ENCODE results near the gene AHCYL2. TPM values are rescaled to one million over a fixed set of nuclear protein-coding genes. Genes with fewer than 3 reads are reported as not detected.

The AHCYL2 gene
- total RNA-seq, 1 donor from 2014 or later: 15.5 TPM

DNA sequence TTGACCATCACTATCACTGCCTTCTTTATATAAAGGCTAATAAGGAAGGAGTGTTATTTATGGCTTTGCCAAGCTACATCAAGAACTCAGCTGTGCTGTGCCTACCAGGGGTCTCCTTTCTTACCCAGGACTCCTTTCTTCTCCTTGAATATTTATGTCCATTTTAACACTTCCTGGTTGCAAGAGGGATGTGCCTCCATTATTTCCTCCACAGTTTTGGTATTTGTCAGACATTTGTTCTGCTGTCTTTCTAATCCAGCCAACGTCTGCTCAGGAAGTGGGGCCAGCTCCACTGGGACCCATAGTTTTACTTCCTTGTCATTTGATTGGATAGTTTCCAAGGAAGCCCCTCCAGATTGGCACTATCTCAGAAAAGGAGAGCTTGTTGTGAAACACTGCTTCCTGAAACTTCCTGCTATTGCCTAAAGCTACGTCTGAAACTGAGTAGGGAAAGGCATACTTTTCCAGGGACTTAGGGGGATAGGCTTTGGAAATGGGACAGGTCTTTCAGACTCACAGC lies 202.8 kb downstream of the AHCYL2 start:
- Mint-ChIP-seq H3K27me3 (ENCODE audit: insufficient read depth) (no peaks in the 10 kb centered on the region), H3K4me1 (ENCODE audit: low read depth) (peaks cover 14% of the 10 kb centered on the region), H3K9me3 (no peaks in the 10 kb centered on the region), H3K4me3 (no peak overlapping the region), H3K36me3 (ENCODE audit: low read depth) (peaks cover 22% of the 10 kb centered on the region), H3K27ac (no peak overlapping the region)
- intact Hi-C loops (cut with micrococcal nuclease): no loop called here
- DNase-seq (ENCODE audit: low spot score): no peak

DNA sequence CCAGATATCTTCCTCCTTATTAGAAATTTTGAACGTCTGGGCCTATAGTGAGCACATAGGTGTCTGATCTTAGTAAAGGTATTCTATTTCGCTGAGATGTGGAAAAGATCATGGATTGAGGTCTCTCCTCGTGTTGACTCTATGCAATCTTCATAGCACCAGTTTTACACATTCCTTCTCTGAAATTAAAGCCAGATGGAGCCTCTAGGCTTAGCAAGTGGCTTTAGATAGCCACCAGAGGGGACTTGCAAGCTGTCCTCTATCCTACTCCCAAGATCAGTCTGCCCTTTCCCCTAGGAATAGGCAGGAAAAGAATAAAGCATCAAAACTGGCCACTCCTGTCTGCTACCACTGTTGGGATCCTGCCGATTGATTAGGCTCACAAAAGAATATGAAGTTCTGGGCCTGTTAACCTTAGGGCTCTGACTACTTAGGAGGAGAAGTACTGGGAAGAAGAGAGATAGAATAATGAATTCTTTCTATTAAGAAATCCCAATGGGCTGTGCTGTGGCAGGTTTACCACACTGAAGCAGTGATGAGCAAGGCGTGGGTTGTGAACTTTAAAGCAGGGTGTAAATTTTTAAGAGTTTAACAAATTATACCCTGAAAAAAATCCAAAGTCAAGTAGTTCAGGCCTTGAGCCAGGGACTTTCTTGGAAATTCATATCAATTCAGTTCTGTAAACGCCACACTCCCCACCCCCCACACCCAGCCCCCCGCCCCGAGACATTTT lies 207.2 kb downstream of the AHCYL2 start:
- no peaks in the 10 kb centered on the region for H3K27me3 Mint-ChIP-seq (ENCODE audit: insufficient read depth)
- H3K4me3 Mint-ChIP-seq: peak overlapping the region; percentile 95
- H3K9me3 Mint-ChIP-seq: no peaks in the 10 kb centered on the region

DNA sequence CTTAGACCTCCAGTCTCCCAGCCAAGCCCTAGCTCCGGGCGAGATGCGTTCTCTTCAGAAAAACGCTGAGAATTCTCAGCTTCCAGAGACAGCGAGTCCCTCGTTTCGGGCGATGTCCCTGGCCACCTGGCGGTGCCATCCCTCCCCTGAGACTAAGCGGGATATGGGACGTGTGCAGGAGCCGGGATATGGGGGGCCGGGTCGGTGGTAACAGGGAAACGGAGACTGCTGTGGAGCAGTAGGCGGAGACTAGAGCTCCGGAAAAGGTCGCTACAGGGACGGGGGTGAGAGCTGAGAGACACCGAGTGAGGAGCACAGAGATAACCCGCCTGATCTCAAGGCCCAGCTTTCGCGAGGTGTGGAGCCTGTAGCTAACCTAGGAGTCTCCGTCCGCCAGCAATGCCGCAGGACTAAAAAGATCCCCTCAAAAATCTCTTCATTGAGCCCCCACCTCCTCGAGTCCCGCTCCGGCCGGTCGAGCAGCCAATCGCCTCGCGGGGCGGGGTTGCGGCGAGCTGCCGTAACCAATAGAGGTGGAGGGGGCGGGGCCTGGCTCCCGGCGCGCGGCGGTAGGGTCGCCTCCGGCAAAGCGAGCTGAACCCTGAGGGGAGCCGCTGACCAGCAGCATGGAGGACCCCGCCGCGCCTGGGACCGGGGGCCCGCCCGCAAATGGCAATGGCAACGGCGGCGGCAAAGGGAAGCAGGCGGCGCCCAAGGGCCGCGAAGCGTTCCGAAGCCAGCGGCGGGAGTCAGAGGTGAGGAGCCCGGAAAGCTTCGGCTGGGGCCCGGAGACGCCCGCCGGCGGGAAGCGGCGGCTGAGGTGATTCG lies 209.2 kb downstream of the AHCYL2 start, which contains the start of gene STRIP2:
TSS of gene STRIP2 (plus strand) at position 586 of the 828 bp plus-strand sequence. CDS start at position 627, 41 bp downstream.
- H3K4me3 Mint-ChIP-seq: peak within 1 kb of the TSS; percentile 95
- no peaks in the 10 kb centered on the region for H3K27me3 Mint-ChIP-seq (ENCODE audit: insufficient read depth)
- peaks cover 35% of the 10 kb centered on the region for H3K4me1 Mint-ChIP-seq (ENCODE audit: low read depth)
- intact Hi-C loops (cut with micrococcal nuclease): loop anchor here (1.0 to 10.0 kb wide), 11 partner anchors 32 to 979 kb away; partner anchors contain the start of genes HILPDA, SMKR1 and TNPO3
- peak within 1 kb of the TSS; percentile 92 for H3K27ac Mint-ChIP-seq
- H3K9me3 Mint-ChIP-seq: no peaks in the 10 kb centered on the region
- H3K36me3 Mint-ChIP-seq (ENCODE audit: low read depth): peaks cover 24% of the 10 kb centered on the region
- DNase-seq (ENCODE audit: low spot score): peak; percentile 94

More for the DNA sequence above, 207.2 kb downstream of the AHCYL2 start:
- no peak for DNase-seq (ENCODE audit: low spot score)
- H3K36me3 Mint-ChIP-seq (ENCODE audit: low read depth): peaks cover 25% of the 10 kb centered on the region
- H3K27ac Mint-ChIP-seq: no peak overlapping the region
- peaks cover 34% of the 10 kb centered on the region for H3K4me1 Mint-ChIP-seq (ENCODE audit: low read depth)
- intact Hi-C loops (cut with micrococcal nuclease): loop anchor here (10.0 kb wide), 2 partner anchors 377 to 977 kb away; partner anchors contain the start of genes HILPDA and TNPO3

GRCh38 chr7:129434675-129435318 lies 210.0 kb downstream of the AHCYL2 start:
- Mint-ChIP-seq H3K4me3 (peak overlapping the region; percentile 95), H3K9me3 (no peaks in the 10 kb centered on the region), H3K4me1 (ENCODE audit: low read depth) (peaks cover 42% of the 10 kb centered on the region), H3K27me3 (ENCODE audit: insufficient read depth) (no peaks in the 10 kb centered on the region), H3K27ac (peak overlapping the region; percentile 92), H3K36me3 (ENCODE audit: low read depth) (peaks cover 28% of the 10 kb centered on the region)
- no peak for DNase-seq (ENCODE audit: low spot score)
- intact Hi-C loops (cut with micrococcal nuclease): loop anchor here (1.0 to 10.0 kb wide), 12 partner anchors 32 to 980 kb away; partner anchors contain the start of genes HILPDA, SMKR1 and TNPO3

- peaks cover 49% of the 10 kb centered on the region for H3K4me1 Mint-ChIP-seq (ENCODE audit: low read depth)
- intact Hi-C loops (cut with micrococcal nuclease): loop anchor here (1.0 to 10.0 kb wide), 5 partner anchors 59 to 981 kb away; partner anchors contain the start of genes HILPDA, SMKR1 and TNPO3
- no peak for DNase-seq (ENCODE audit: low spot score)
These were observed 210.6 kb downstream of the AHCYL2 start for GRCh38 chr7:129435414-129435829.

DNA sequence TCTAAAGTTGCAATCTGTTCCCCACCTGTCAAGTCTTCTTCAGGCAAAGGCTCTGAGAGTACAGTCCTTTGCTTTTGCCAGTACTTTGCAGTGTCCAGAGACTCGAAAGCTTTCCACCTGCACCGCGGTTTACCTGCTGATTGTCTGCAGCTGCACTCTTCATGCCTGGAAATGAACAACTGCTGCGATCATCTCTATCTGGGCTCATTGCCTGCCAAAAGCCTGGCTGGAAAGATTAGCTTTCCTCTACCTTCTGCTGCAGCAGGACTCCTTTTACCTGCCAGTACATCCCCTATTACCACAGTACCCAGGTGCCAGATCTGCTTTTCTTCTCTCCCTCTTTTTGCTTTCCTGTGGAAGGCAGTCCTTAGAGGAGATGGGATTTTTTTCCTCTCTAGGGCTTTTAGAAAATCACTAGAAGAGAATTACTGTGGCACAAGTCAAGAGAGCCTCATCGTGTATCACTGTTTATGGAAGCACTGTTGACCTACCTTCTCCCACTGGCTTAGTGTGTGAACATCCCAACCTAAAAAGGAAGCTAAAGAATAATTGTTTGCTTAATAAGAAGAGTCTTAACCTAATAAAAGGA lies 211.6 kb downstream of the AHCYL2 start:
- DNase-seq (ENCODE audit: low spot score): no peak
- no peaks in the 10 kb centered on the region for H3K9me3 Mint-ChIP-seq
- peaks cover 57% of the 10 kb centered on the region for H3K4me1 Mint-ChIP-seq (ENCODE audit: low read depth)
- H3K27ac Mint-ChIP-seq: peak overlapping the region; percentile 75
- peaks cover 41% of the 10 kb centered on the region for H3K36me3 Mint-ChIP-seq (ENCODE audit: low read depth)
- no peaks in the 10 kb centered on the region for H3K27me3 Mint-ChIP-seq (ENCODE audit: insufficient read depth)
- H3K4me3 Mint-ChIP-seq: peak overlapping the region; percentile 95
- intact Hi-C loops (cut with micrococcal nuclease): loop anchor here (10.0 kb wide), 2 partner anchors 382 to 982 kb away; partner anchors contain the start of genes HILPDA and TNPO3

More at GRCh38 chr7:129435414-129435829, 210.6 kb downstream of the AHCYL2 start:
- Mint-ChIP-seq H3K4me3 (peak overlapping the region; percentile 95), H3K27me3 (ENCODE audit: insufficient read depth) (no peaks in the 10 kb centered on the region), H3K27ac (peak overlapping the region; percentile 92), H3K9me3 (no peaks in the 10 kb centered on the region), H3K36me3 (ENCODE audit: low read depth) (peaks cover 34% of the 10 kb centered on the region)

DNA sequence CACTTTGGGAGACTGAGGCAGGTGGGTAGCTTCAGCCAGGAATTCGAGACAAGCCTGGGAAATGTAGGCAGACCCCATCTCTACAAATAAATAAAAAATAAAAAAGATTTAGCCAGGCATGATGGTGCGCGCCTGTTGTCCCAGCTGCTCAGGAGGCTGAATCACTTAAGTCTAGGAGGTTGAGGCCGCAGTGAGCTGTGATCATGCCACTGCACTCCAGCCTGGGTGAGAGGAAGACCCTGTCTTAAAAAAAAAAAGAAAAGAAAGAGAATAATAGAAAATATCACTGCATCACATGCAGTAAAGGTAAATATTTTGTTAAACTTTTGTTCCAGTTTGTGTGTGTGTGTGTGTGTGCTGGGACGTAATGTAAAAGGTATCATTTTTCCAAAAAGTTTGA lies 212.4 kb downstream of the AHCYL2 start:
- Mint-ChIP-seq H3K4me3 (peak overlapping the region; percentile 53), H3K4me1 (ENCODE audit: low read depth) (peaks cover 57% of the 10 kb centered on the region), H3K36me3 (ENCODE audit: low read depth) (peaks cover 41% of the 10 kb centered on the region), H3K9me3 (no peaks in the 10 kb centered on the region), H3K27ac (no peak overlapping the region), H3K27me3 (ENCODE audit: insufficient read depth) (no peaks in the 10 kb centered on the region)
- DNase-seq (ENCODE audit: low spot score): no peak
- intact Hi-C loops (cut with micrococcal nuclease): loop anchor here (10.0 kb wide), 2 partner anchors 382 to 982 kb away; partner anchors contain the start of genes HILPDA and TNPO3

DNA sequence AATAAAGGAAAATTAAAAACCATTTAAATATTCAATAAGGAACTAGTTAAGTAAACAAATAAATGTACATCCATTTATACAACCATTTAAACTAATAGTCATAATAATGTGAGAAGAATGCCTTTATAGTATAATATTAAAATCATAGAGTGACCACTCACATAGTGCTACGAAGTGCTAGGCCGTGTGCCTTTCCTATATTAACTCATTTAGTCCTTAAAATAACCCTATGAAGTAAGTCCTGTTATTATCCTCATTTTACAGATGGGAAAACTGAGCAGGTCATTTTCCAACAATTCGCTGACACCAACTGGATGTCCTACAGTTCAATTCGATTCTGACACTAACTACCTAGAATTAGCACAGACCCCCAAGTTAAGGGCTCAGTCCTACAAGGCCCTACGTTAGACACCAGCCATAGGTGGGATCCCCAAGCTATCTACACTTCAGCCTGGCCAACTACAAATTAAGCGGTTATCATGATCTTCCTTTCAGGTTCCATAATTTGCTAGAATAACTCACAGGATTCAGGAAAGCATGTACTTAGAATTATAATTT lies 213.5 kb downstream of the AHCYL2 start:
- Mint-ChIP-seq H3K36me3 (ENCODE audit: low read depth) (peaks cover 47% of the 10 kb centered on the region), H3K4me3 (peak overlapping the region; percentile 76), H3K27ac (peak overlapping the region; percentile 89), H3K27me3 (ENCODE audit: insufficient read depth) (no peaks in the 10 kb centered on the region), H3K9me3 (no peaks in the 10 kb centered on the region), H3K4me1 (ENCODE audit: low read depth) (peaks cover 50% of the 10 kb centered on the region)
- intact Hi-C loops (cut with micrococcal nuclease): loop anchor here (2.0 to 10.0 kb wide), 5 partner anchors 172 to 984 kb away; partner anchors contain the start of genes HILPDA, NRF1 and TNPO3
- no peak for DNase-seq (ENCODE audit: low spot score)

- H3K4me1 Mint-ChIP-seq (ENCODE audit: low read depth): peaks cover 55% of the 10 kb centered on the region
- peaks cover 53% of the 10 kb centered on the region for H3K36me3 Mint-ChIP-seq (ENCODE audit: low read depth)
- peak overlapping the region; percentile 89 for H3K27ac Mint-ChIP-seq
- no peaks in the 10 kb centered on the region for H3K27me3 Mint-ChIP-seq (ENCODE audit: insufficient read depth)
- intact Hi-C loops (cut with micrococcal nuclease): loop anchor here (1.0 to 10.0 kb wide), 10 partner anchors 33 to 984 kb away; partner anchors contain the start of genes HILPDA, NRF1 and TNPO3
- peak overlapping the region; percentile 76 for H3K4me3 Mint-ChIP-seq
- peak; percentile 18 for DNase-seq (ENCODE audit: low spot score)
- no peaks in the 10 kb centered on the region for H3K9me3 Mint-ChIP-seq
These were observed 214.2 kb downstream of the AHCYL2 start for GRCh38 chr7:129438839-129439651.

DNA sequence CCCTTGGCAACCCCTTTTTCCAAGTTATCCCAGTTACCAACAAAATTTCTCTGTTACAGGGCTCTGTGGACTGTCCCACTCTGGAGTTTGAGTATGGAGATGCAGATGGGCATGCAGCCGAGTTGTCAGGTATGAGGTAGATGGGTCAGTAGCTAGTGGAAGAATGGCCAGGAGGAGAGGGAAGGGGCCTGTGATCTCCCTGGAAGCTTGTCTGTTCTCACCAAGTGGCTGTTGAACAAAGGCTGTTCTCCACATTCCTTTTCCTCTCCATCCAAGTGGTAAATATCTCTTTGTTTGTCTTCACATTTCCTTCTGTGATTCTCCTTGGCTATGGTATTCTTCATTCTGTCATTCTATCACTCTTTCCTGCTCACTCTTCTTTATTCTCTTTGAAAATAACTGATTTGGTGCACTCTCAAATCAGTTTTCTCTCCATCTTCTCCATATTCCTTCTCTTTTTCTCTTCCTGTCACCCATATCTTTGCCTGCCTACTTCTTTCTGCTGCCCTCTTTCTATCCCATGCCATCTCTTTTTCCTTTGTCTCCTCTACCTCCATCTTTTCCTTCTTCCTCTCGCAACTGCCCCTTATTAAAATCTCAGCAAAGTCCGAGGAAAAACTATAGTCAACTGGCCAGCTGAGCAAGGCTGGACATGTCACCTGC lies 215.3 kb downstream of the AHCYL2 start:
- Mint-ChIP-seq H3K36me3 (ENCODE audit: low read depth) (peaks cover 61% of the 10 kb centered on the region), H3K4me1 (ENCODE audit: low read depth) (peaks cover 55% of the 10 kb centered on the region), H3K4me3 (peak overlapping the region; percentile 64), H3K9me3 (no peaks in the 10 kb centered on the region), H3K27me3 (ENCODE audit: insufficient read depth) (no peaks in the 10 kb centered on the region), H3K27ac (peak overlapping the region; percentile 79)
- intact Hi-C loops (cut with micrococcal nuclease): loop anchor here (1.0 to 10.0 kb wide), 10 partner anchors 32 to 985 kb away; partner anchors contain the start of genes HILPDA, NRF1 and TNPO3
- no peak for DNase-seq (ENCODE audit: low spot score)
